HG03521 (cell line): ENCODE measurements around the gene HAUS7.

Source experiments
- ATAC-seq: cut with Tn5 transposase; IDR thresholded peaks from one replicate; pipeline ENCODE4 v1.9.1; 2021; ENCODE audit warnings: mild to moderate bottlenecking, moderate library complexity; ENCODE audit not compliant: unreplicated experiment

The HAUS7 gene

GRCh38 chrX:153470411-153471363 is at the start of gene HAUS7:
TSS of gene HAUS7 (minus strand) at chrX:153470576. CDS start at chrX:153470557, 19 bp downstream.
- peak; percentile 77 for ATAC-seq

DNA sequence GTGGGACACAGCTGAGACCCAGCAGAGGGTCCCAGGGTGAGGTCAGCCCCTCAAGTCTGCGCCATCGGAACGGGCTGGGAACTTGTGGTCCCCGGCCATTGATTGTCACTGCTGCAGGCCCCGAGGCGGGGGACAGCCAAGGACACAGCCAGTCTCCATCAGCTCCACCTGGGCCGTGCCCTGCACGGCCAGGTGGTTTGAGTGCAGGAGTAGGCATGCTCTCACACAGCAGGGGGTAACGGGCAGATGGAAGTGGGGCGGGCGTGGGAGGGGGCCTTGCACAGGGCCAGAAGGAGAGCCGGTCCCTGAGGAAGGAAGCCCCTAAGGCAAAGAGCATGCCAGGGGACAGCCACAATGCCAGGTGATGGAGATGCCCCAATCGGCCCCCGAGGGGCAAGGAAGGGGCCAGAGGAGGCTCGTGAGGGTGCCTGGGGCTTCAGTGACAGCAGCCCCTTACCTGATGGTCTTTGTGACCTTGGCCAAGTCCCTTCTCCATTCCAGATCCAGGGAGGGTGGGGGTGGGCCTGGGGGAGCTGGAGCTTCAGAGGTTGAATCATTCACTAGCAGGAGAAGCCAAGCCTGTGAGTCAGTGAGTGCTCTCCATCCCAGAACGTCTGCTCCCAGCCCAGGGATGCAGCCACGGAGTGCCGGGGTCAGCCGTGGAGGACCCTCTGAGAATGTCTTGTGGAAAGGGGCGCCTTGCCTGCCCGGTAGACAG is 49.4 kb upstream of the HAUS7 start:
- no peak for ATAC-seq

DNA sequence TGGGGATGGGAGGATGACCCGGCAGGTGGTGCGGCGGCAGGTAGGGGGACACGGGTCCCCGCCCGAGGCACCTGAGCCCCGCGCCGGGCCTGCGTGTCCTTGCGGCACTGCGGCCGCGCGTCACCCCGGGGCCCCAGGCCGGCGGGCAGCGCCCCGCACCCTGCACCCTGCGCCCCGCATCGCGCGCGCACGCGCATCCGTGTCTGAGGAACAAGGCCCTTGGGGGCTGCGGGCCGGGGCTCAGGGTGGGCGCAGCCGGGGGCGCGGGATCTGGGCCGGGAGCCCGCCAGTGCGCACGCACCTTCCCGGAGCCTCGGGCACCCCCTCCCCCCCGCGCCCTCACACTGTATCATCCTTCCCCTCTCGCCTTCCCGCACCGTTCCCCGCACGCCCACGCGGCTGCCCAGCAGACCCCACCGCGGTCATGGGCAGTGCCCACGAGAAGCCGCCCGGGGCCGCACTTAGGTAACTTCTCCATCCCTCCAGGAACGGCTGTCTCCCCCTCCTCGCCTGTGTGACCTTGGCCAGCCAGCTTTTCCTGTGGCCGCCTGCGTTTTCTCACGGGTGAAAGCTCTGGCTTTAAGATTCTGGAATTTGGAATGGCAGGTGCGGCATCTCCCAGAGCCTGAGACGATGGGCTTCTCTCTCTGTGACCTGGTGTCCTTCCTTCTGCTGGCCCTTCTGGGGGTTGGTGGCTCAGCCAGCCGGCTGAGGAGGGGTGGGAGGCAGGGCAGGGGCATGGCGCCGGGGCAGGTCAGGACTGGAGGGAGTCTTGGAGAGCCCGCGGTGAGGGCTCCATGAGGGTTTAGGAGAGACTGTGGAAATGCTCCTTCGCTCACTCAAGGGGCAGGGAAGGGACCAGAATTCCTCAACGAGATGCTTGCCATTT is 47.8 kb upstream of the HAUS7 start:
- no peak for ATAC-seq

DNA sequence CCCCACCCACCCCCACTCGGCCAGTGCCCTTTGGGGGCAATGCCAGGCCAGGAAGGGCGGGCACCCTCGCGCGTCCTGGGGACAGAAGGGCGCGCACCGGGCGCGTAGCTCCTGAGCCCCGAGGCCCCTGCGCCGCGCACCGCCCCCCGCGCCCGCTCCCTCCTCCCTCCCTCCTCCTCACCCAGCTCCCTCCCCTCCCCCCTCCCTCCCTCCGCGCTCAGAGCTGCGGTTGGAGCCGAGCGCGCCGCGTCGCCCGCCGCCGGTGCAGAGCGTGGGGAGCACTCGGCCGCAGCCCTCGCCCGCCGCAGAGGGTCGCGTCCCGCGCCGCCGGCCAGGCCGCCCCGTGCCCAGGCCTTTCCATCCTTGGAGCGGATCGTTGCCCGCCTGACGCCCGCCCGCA is 47.0 kb upstream of the HAUS7 start, which contains the start of gene ATP2B3:
Gene ATP2B3, plus strand, starts transcription at position 220 of the 400 bp plus-strand sequence. CDS start 18,606 bp downstream, outside the sequence.
- no peak for ATAC-seq

DNA sequence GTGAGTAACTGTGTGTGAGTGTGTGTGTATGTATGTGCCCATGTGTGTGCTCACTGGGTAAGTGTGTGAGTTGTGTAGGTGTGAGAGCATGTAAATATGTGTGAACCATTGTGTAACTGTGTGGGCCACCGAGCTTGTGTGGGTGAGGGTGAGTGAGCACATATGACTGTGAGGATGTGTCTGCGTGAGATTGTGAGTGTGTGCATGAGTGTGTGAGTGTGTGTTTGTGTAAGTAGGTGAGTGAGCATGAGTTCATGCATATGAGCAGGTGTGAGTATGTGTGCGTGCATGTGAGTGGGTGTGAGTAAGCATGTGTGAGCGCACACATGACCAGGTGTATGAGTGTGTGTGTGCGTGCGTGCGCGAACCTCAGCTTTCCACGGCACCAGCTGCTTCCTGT is 45.7 kb upstream of the HAUS7 start:
- ATAC-seq = no peak

DNA sequence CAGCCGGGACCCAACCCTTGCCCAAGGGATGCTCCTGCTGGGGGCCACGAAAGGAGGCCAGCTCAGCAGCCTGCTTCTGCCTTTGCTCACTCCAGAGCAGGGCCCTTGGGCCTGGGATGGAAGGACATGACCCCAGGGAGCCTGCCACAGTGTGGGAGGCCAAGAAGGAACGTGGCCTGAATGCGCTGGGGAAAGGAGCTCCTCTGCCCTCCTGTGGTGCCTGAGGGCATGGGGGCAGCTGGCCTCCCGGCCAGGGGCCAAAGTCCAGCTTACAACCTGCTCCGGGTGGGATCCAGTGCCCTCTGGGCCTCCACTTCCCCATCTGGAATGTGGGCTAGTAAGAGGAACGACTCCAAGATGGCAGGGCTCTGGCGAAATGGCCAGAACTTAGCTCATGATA is 45.1 kb upstream of the HAUS7 start:
- no peak for ATAC-seq

- ATAC-seq = no peak
Observed at GRCh38 chrX:153514259-153514658, 43.9 kb upstream of the HAUS7 start.

GRCh38 chrX:153513265-153513664 is 42.9 kb upstream of the HAUS7 start:
- no peak for ATAC-seq

GRCh38 chrX:153512501-153512893 is 42.1 kb upstream of the HAUS7 start:
- no peak for ATAC-seq

DNA sequence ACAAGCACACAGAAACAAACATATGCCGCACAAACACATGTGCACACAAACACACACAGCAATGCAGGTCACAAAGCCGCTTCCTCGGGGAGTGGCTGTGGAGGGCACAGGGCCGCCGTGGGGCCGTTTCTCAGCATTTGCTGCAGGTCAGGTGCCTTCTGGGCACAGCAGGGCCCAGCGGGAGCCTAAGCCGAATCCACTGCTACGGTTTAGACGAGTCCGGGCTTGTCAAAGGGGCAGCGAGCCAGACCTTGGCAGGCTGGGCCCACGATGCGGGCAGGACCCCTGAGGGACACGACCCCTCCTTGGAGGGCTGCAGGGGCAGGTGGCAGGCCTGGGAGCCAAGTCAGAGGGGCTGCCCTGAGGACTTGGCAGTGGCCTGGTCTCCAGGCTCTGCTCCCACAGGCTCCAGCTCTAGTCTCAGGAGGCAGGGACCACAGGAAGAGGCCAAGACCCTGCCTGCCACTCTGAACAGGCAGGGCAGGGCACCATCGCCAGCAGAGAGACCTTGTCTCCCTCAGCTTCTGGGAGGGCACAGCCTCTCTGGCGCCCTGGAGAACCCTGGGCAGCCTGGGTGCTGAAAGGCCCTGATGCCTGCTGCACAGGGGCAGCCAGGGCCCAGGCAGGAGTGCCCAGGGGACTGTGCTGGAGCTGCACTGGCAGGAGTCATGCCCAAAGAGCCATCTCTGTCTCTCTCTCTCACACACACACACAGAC is 41.6 kb upstream of the HAUS7 start:
- no peak for ATAC-seq

GRCh38 chrX:153510383-153510782 is 40.0 kb upstream of the HAUS7 start:
- ATAC-seq = no peak

DNA sequence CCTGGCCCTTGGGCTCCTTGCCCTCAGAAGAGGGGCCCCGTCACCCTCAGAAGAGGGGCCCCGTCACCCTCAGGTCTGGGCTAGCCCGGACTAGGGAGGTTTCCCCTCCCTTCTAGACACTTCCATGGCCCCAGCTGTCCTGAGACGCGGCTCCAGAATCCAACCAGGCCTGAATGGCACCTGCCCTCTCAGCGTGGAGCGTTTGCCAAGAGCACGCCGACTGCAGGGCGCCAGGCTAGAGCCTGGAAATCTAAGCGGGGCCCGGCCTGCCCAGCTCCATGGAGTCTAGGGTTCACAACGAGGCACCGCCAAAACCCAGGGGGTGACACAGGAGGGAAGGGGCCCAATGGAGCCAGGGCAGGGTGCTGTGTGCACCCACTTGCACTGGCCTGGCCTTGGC is 39.2 kb upstream of the HAUS7 start:
- no peak for ATAC-seq

DNA sequence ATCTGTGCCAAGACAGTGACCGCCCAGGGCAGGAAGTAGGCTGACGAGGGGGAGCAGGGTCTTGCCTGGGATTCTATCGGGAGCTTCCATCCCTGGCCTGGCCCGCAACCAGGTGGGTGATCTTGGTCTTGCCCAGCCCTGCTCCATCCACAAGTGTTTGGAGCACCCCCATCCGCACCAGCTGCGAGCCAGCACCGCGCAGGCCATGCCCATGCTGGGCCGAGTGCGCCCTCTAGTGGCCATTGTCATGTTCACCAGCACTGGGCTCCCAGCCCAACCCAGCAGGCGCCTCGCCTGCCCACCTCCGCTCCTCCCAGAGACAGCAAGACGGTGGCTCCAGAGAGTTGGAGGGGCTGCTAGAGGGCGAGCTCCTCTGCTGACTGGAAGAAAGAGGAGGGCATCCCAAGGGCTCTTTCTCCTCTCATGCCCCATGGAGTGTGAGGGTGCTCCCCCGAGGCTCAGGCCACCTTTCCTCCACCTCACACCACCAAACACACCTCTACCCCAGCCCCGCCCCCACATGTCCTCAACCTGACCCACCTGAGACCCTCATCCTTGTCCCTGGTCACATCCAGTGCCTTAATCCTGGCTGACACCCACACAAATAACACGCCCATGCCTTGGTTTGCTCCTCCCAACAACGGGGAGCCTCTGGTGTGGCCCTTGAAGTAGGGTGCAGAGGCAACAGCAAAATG is 37.3 kb upstream of the HAUS7 start:
- peak; percentile 80 for ATAC-seq

DNA sequence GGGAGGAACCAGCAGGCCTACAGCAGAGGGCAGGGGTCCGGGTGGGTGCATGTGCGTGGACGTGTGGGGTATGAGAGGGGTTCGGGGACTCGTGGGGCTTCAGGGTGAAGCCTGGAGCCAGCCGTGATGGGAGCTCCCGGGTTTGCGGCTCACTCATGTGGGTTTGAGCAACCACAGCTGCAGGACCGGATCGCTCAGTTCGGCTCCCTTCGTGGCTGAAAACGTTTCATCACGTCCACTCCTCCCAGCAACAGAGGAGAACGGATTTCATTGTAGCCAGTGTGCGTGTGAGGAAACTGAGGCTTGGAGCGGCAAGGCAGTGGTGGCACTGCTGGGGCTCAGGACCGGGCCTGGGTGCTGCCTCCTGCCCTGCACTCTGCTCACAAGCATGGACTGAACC is 35.0 kb upstream of the HAUS7 start:
- no peak for ATAC-seq

- ATAC-seq = no peak
Observed at GRCh38 chrX:153504445-153505016, 34.2 kb upstream of the HAUS7 start.

DNA sequence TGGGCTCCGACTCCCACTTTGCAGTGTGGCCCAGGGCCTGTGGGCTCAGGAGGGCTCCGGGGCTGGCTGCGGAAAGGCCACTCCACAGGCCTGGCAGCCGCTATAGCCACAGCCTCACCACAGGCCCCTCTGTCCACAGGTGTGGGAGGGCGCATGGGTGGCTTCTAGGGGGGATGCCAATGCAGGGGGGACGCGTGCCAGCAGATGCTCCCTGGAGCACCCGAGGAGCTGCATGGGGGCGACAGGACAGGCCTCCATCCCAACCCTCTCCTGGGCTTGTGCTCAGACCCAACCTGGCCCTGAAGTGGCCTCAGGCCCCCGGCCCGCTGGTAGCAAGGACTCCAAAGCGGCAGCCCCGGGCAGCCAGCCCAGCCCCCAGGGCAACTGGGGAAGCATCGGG is 32.4 kb upstream of the HAUS7 start:
- no peak for ATAC-seq

GRCh38 chrX:153502131-153502530 is 31.8 kb upstream of the HAUS7 start:
- ATAC-seq = no peak

GRCh38 chrX:153501530-153501929 is 31.2 kb upstream of the HAUS7 start:
- no peak for ATAC-seq

GRCh38 chrX:153500676-153501280 is 30.4 kb upstream of the HAUS7 start:
- no peak for ATAC-seq
